KMS-11 (cell line): ENCODE results near the gene PLXND1.

Experiments
- H2AFZ ChIP-seq: fragments of 200-600 bp; sonication (generic); 2 replicates; pipeline ENCODE4 v1.6.1; 2016; ENCODE audit warnings: antibody characterized with exemption, mixed run types, low read depth
- H3K27ac ChIP-seq: fragments of 200-600 bp; sonication (generic); 2 replicates; pipeline ENCODE4 v1.6.1; 2016; ENCODE audit warnings: mild to moderate bottlenecking, mixed run types
- H3K27me3 ChIP-seq: fragments of 200-600 bp; sonication (generic); 2 replicates; pipeline ENCODE4 v1.6.1; 2017; ENCODE audit warnings: mild to moderate bottlenecking, low read depth, mixed run types, moderate library complexity; ENCODE audit not compliant: insufficient read depth
- H3K36me3 ChIP-seq: fragments of 200-600 bp; sonication (generic); 2 replicates; pipeline ENCODE4 v1.6.1; 2017; ENCODE audit warnings: mild to moderate bottlenecking, mixed run types; ENCODE audit not compliant: insufficient read depth
- H3K4me1 ChIP-seq: fragments of 200-600 bp; sonication (generic); 2 replicates; pipeline ENCODE4 v1.6.1; 2016; ENCODE audit warnings: mild to moderate bottlenecking, low read depth, mixed run types; ENCODE audit not compliant: poor library complexity, severe bottlenecking
- H3K4me2 ChIP-seq: fragments of 200-600 bp; sonication (generic); 2 replicates; pipeline ENCODE4 v1.7.0; 2016; ENCODE audit warnings: mild to moderate bottlenecking, mixed run types
- H3K4me3 ChIP-seq: fragments of 200-600 bp; sonication (generic); IDR thresholded peaks from 2 replicates; pipeline ENCODE4 v1.6.1; 2017; ENCODE audit warnings: low read depth, low read length, mixed read lengths; ENCODE audit not compliant: insufficient read depth
- H3K79me2 ChIP-seq: fragments of 200-600 bp; sonication (generic); 2 replicates; pipeline ENCODE4 v1.6.1; 2016; ENCODE audit warnings: low read depth, mixed run types; ENCODE audit not compliant: insufficient read depth
- H3K9ac ChIP-seq: fragments of 200-600 bp; sonication (generic); 2 replicates; pipeline ENCODE4 v1.6.1; 2016; ENCODE audit warnings: mild to moderate bottlenecking, mixed run types
- H4K20me1 ChIP-seq: fragments of 200-600 bp; sonication (generic); 2 replicates; pipeline ENCODE4 v1.6.1; 2016; ENCODE audit warnings: mild to moderate bottlenecking, mixed run types; ENCODE audit not compliant: insufficient read depth
- TF ChIP-seq, protein P1 (sequence below): fragments of 200-600 bp; sonication (generic); conservative IDR thresholded peaks from 2 replicates; pipeline ENCODE4 v1.6.1; 2017; ENCODE audit warnings: low read depth, mild to moderate bottlenecking, antibody characterized with exemption, low read length, moderate library complexity, mixed read lengths

The PLXND1 gene

DNA sequence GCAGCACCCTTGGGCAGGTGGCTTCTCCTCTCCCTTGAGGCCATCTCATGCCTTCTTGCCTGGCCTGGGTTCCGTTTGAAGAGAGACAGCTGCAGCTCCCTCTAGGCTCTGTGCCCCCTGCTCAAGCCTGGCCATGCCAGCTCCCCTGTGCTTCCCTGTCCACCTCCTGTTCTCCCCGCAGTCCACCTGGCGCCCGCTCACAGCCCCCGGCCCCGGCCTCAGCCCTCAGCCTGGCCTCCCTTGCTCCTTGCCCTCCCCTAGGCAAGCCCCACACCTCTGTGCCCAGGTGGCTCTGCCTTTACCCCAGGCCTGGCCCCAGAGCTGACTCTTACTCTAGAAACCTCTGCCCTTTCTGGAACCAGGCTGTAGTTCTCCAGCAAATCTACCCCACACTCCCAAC, 91.9 kb downstream of the PLXND1 start:
- H3K9ac ChIP-seq: no peak overlapping the region
- no peak overlapping the region for H3K4me3 ChIP-seq
- no peaks in the 10 kb centered on the region for H3K36me3 ChIP-seq
- no peaks in the 10 kb centered on the region for H3K27me3 ChIP-seq
- no peak overlapping the region for H3K4me2 ChIP-seq
- H3K4me1 ChIP-seq: no peaks in the 10 kb centered on the region
- H3K79me2 ChIP-seq: no peaks in the 10 kb centered on the region
- TF ChIP-seq, protein P1, sequence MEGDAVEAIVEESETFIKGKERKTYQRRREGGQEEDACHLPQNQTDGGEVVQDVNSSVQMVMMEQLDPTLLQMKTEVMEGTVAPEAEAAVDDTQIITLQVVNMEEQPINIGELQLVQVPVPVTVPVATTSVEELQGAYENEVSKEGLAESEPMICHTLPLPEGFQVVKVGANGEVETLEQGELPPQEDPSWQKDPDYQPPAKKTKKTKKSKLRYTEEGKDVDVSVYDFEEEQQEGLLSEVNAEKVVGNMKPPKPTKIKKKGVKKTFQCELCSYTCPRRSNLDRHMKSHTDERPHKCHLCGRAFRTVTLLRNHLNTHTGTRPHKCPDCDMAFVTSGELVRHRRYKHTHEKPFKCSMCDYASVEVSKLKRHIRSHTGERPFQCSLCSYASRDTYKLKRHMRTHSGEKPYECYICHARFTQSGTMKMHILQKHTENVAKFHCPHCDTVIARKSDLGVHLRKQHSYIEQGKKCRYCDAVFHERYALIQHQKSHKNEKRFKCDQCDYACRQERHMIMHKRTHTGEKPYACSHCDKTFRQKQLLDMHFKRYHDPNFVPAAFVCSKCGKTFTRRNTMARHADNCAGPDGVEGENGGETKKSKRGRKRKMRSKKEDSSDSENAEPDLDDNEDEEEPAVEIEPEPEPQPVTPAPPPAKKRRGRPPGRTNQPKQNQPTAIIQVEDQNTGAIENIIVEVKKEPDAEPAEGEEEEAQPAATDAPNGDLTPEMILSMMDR: no peak
- H3K27ac ChIP-seq: no peak overlapping the region
- H4K20me1 ChIP-seq: no peaks in the 10 kb centered on the region
- no peak overlapping the region for H2AFZ ChIP-seq

DNA sequence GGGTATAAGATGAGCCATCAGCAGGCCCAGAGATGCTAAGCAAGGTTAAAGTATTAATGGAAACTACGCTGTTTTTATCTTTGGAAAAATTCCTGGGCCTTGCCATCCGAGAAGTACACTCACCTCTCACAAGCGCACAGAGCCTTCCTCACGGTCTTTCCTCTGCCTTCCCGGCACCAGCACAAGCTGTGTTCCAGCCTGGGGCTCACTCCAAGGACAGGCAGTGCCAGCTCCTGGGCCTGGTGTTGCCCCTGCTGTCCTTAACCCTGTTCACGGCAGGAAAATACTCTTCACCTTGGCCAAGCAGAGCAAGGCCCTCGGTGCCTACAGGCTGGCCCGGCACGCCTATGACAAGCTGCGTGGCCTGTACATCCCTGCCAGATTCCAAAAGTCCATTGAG, 92.4 kb downstream of the PLXND1 start:
- H3K4me2 ChIP-seq: no peak overlapping the region
- no peak overlapping the region for H3K27ac ChIP-seq
- no peak overlapping the region for H2AFZ ChIP-seq
- H4K20me1 ChIP-seq: no peaks in the 10 kb centered on the region
- H3K27me3 ChIP-seq: no peaks in the 10 kb centered on the region
- no peaks in the 10 kb centered on the region for H3K4me1 ChIP-seq
- H3K9ac ChIP-seq: no peak overlapping the region
- no peaks in the 10 kb centered on the region for H3K79me2 ChIP-seq
- no peak overlapping the region for H3K4me3 ChIP-seq
- TF ChIP-seq, protein P1: no peak
- H3K36me3 ChIP-seq: no peaks in the 10 kb centered on the region

DNA sequence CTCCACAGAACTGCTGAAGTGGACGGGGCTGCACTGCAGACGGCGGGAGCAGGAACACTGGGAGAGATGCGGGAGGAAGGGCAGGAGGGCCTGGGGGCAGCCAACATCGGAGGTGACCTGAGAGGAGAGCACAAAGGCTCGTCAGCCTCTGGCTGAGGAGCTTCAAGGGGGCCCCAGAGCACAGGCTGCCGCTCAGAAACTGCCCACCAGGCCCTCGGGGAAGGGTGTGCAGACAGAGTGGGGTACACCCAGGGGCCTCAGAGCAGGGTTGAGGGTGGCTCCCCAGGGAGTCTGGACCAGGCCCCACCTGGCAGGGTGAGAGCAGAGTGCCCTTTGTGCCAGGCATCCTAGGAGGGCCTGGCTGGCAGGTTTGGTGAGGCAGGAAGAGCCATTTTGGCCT, 92.8 kb downstream of the PLXND1 start:
- Histone ChIP-seq H3K4me2 (no peak overlapping the region), H3K79me2 (no peaks in the 10 kb centered on the region), H3K36me3 (no peaks in the 10 kb centered on the region), H3K4me3 (no peak overlapping the region), H3K4me1 (peaks cover under 1% of the 10 kb centered on the region), H4K20me1 (no peaks in the 10 kb centered on the region), H3K27me3 (no peaks in the 10 kb centered on the region), H2AFZ (no peak overlapping the region), H3K27ac (no peak overlapping the region), H3K9ac (no peak overlapping the region)
- TF ChIP-seq, protein P1: no peak

- H4K20me1 ChIP-seq: no peaks in the 10 kb centered on the region
- peaks cover 12% of the 10 kb centered on the region for H3K4me1 ChIP-seq
- H3K27me3 ChIP-seq: no peaks in the 10 kb centered on the region
- H2AFZ ChIP-seq: no peak overlapping the region
- H3K27ac ChIP-seq: no peak overlapping the region
- no peaks in the 10 kb centered on the region for H3K79me2 ChIP-seq
- H3K4me2 ChIP-seq: no peak overlapping the region
- H3K36me3 ChIP-seq: no peaks in the 10 kb centered on the region
- TF ChIP-seq, protein P1: no peak
- no peak overlapping the region for H3K9ac ChIP-seq
- no peak overlapping the region for H3K4me3 ChIP-seq
Measured at GRCh38 chr3:129512595-129512994, 93.9 kb downstream of the PLXND1 start.
